ENCODE measurements around the gene MAP3K20. TPM values are rescaled to one million over a fixed set of nuclear protein-coding genes. Genes with fewer than 3 reads are reported as not detected.
A peak's percentile ranks its signal among the peaks of the same experiment; 100 is the strongest.

Gene MAP3K20
- total RNA-seq, 3 donors from 2014 or later, result 34.8 to 67.0 (median 42.9) TPM

GRCh38 chr2:173062801-173063200 is 12.8 kb upstream of the MAP3K20 start:
- TF ChIP-seq POLR2AphosphoS5 (IDR thresholded peaks at IDR 0.05) (no peak), CTCF (IDR thresholded peaks at IDR 0.05) (no peak), POLR2A (IDR thresholded peaks at IDR 0.05) (no peak)
- Histone ChIP-seq H3K4me3 (no peak overlapping the region), H3K4me1 (no peaks in the 10 kb centered on the region), H3K27ac (no peak overlapping the region), H3K27me3 (no peaks in the 10 kb centered on the region), H3K36me3 (no peaks in the 10 kb centered on the region), H3K9me3 (no peaks in the 10 kb centered on the region)
- DNase-seq (ENCODE audit: low spot score in 2 of 2), result no peak
- intact Hi-C loops (cut with DNase I; ENCODE audit: low total_unique reads), result no loop called here

- intact Hi-C loops (cut with DNase I; ENCODE audit: low total_unique reads), result no loop called here
- H3K4me3 ChIP-seq, result no peak overlapping the region
- no peaks in the 10 kb centered on the region for H3K4me1 ChIP-seq
- peak overlapping the region in 1 of 2 donors; percentile 57 for H3K27ac ChIP-seq
- H3K36me3 ChIP-seq, result no peaks in the 10 kb centered on the region
- H3K27me3 ChIP-seq, result no peaks in the 10 kb centered on the region
- TF ChIP-seq POLR2AphosphoS5 (IDR thresholded peaks at IDR 0.05) (no peak), CTCF (IDR thresholded peaks at IDR 0.05) (no peak), POLR2A (IDR thresholded peaks at IDR 0.05) (no peak)
- no peaks in the 10 kb centered on the region for H3K9me3 ChIP-seq
- DNase-seq (ENCODE audit: low spot score in 2 of 2), result no peak
Measured at GRCh38 chr2:173064151-173064805, 11.4 kb upstream of the MAP3K20 start.

GRCh38 chr2:173066887-173067676 is 8.6 kb upstream of the MAP3K20 start:
- TF ChIP-seq CTCF (IDR thresholded peaks at IDR 0.05) (no peak), POLR2A (IDR thresholded peaks at IDR 0.05) (no peak), POLR2AphosphoS5 (IDR thresholded peaks at IDR 0.05) (no peak)
- Histone ChIP-seq H3K4me1 (no peaks in the 10 kb centered on the region), H3K36me3 (no peaks in the 10 kb centered on the region), H3K4me3 (no peak overlapping the region), H3K27me3 (no peaks in the 10 kb centered on the region), H3K27ac (no peak overlapping the region), H3K9me3 (no peaks in the 10 kb centered on the region)
- DNase-seq (ENCODE audit: low spot score in 2 of 2), result no peak
- intact Hi-C loops (cut with DNase I; ENCODE audit: low total_unique reads), result no loop called here

GRCh38 chr2:173075056-173075780 is 428 bp upstream of the MAP3K20 start:
- Histone ChIP-seq H3K4me1 (no peaks in the 10 kb centered on the region), H3K27me3 (no peaks in the 10 kb centered on the region), H3K27ac (peak overlapping the region; percentile 98 to 99), H3K9me3 (no peaks in the 10 kb centered on the region), H3K36me3 (no peaks in the 10 kb centered on the region), H3K4me3 (peak overlapping the region; percentile 66 to 83 (median 71))
- intact Hi-C loops (cut with DNase I; ENCODE audit: low total_unique reads), result no loop called here
- no peak for DNase-seq (ENCODE audit: low spot score in 2 of 2)
- no peak for TF ChIP-seq POLR2AphosphoS5 (IDR thresholded peaks at IDR 0.05)
- TF ChIP-seq POLR2A (IDR thresholded peaks at IDR 0.05), result no peak
- TF ChIP-seq CTCF (IDR thresholded peaks at IDR 0.05), result no peak
